Measurements from ENCODE around the gene PGLYRP2.
A peak's percentile ranks its signal among the peaks of the same experiment; 100 is the strongest.
"Not testable (repeated sequence)": the region's sequence is repeated elsewhere in the genome, so short reads cannot be mapped to it uniquely, and the experiment has no call there.

PGLYRP2 gene

DNA sequence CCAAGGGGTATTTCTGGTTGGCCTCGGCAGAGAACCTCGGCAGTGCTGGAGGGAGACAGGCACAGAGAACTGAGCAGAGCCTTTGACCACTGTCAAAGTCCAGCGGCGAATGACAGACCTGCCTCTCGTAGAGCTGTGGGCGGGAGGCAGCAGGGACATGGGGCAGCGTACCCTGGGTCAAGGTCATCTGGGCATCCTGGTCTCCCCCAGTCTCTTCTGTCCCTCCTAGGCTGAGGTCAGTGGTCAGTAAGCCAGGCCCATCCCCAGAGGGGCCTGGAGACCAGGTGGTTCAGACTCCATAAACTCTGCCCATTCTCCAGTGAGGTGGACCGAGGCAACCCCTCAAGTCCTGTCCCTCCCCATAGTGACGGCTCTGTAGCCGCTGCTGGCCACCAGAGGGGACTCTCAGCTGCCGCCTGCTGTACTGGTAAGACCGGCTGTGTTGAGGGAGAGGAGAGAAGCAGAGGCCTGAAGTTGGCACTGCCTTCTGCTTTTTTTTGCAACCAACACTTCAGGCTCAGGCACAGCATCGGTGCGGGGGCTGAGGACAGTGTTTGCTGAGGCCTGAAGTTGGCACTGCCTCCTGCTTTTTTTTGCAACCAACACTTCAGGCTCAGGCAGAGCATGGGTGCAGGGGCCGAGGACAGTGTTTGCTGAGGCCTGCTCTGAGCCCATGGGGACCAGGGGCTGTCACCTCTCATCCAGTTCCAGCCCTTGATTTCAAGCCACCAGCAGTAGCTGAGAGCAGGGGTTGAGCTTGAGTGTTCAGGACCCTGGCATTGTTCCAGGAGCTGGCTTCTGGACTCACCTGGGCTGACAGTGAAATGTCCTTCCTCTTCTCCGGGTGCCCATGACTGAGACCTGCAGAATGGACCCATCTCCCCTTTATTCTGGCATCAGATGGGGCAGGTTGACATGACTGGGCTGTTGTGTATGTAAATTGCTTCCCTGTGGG lies at the start of gene PGLYRP2:
PGLYRP2 (minus strand) TSS at position 111 of the 955 bp plus-strand sequence. CDS start 130 bp downstream, outside the sequence.
- Mint-ChIP-seq H3K36me3 (no peaks in the 10 kb centered on the region), H3K27me3 (no peaks in the 10 kb centered on the region), H3K9me3 (no peaks in the 10 kb centered on the region), H3K4me1 (peaks cover 8% of the 10 kb centered on the region), H3K27ac (peak within 1 kb of the TSS; percentile 38), H3K4me3 (no peak within 1 kb of the TSS)
- peak; percentile 39 for ATAC-seq

DNA sequence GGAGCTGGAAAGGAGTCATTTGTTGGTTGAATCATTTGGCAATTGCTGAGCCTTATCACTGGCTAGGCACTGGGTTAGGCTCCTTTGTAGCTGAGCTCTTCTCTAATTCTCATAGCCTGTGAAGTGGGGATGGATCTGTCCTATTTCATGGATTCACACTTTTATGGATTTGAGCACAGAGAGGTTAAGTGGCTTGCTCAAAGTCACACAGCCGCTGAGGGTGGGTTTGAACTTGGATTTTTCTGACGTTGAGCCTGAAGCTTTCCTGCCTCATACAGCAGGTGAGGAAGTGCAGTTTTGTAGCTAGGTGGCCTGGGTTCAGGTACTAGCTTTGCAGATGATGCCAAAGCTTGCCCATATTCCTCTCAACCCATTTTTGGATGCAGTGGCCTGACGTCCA lies 48.4 kb upstream of the PGLYRP2 start:
- Mint-ChIP-seq H3K36me3 (no peaks in the 10 kb centered on the region), H3K9me3 (peaks cover 11% of the 10 kb centered on the region), H3K4me3 (no peak overlapping the region), H3K27me3 (peaks cover 41% of the 10 kb centered on the region), H3K27ac (no peak overlapping the region), H3K4me1 (peaks cover 2% of the 10 kb centered on the region)
- no peak for ATAC-seq

GRCh38 chr19:15526408-15526807 lies 47.1 kb upstream of the PGLYRP2 start:
- Mint-ChIP-seq H3K27ac (no peak overlapping the region), H3K4me1 (no peaks in the 10 kb centered on the region), H3K27me3 (peaks cover 33% of the 10 kb centered on the region), H3K9me3 (peaks cover 11% of the 10 kb centered on the region), H3K36me3 (no peaks in the 10 kb centered on the region), H3K4me3 (no peak overlapping the region)
- no peak for ATAC-seq

- Mint-ChIP-seq H3K4me3 (no peak overlapping the region), H3K27ac (no peak overlapping the region), H3K27me3 (peaks cover 33% of the 10 kb centered on the region), H3K9me3 (peaks cover 9% of the 10 kb centered on the region), H3K36me3 (no peaks in the 10 kb centered on the region), H3K4me1 (no peaks in the 10 kb centered on the region)
- ATAC-seq, result no peak
Observed at GRCh38 chr19:15525291-15525690, 46.0 kb upstream of the PGLYRP2 start.

DNA sequence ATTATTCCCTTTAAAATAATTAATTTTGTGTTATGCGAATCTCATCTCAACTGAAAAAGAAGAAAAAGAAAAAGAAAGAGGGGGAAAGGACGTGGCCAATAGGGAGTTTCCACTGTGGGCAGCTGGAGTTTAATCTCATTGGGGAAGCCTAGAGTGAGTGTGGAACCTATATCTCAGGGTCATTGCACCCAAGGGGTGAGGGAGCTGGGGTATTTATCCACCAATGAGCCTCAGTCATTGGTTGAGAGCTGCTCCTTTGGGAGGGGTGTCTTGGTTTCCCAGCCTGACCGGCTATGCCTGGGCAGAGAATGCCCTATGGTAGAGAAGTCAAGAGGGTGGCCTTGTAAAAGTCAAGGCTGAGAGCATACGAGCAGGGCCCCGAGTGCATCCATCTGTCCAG lies 45.5 kb upstream of the PGLYRP2 start:
- Mint-ChIP-seq H3K9me3 (peaks cover 7% of the 10 kb centered on the region), H3K4me1 (no peaks in the 10 kb centered on the region), H3K36me3 (no peaks in the 10 kb centered on the region), H3K4me3 (no peak overlapping the region), H3K27me3 (peaks cover 35% of the 10 kb centered on the region), H3K27ac (no peak overlapping the region)
- no peak for ATAC-seq

- H3K27ac Mint-ChIP-seq, result no peak overlapping the region
- H3K27me3 Mint-ChIP-seq, result peaks cover 41% of the 10 kb centered on the region
- no peaks in the 10 kb centered on the region for H3K4me1 Mint-ChIP-seq
- peaks cover 5% of the 10 kb centered on the region for H3K9me3 Mint-ChIP-seq
- H3K4me3 Mint-ChIP-seq, result no peak overlapping the region
- H3K36me3 Mint-ChIP-seq, result peaks cover 6% of the 10 kb centered on the region
- ATAC-seq, result no peak
Observed at GRCh38 chr19:15519433-15519976, 40.2 kb upstream of the PGLYRP2 start.

DNA sequence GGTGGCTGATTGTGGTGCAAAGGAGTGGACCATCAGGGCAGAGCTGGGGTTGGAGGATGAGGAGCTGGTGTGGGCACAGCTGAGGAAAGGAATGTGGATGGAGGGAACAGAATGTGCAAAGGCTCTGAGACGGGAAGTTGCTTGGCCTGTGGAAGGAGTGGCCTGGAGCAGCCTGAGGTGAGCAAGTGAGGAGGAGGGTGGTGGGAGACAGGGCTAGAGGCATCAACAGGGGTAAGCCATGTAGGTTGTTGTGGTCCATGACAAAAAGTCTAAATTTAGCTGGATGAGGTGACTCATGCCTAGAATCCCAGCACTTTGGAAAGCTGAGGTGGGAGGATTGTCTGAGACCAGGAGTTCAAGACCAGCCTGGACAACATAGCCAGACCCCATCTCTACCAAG lies 38.5 kb upstream of the PGLYRP2 start:
- Mint-ChIP-seq H3K4me1 (no peaks in the 10 kb centered on the region), H3K27me3 (peaks cover 31% of the 10 kb centered on the region), H3K27ac (no peak overlapping the region), H3K36me3 (peaks cover 6% of the 10 kb centered on the region), H3K4me3 (no peak overlapping the region), H3K9me3 (peaks cover 3% of the 10 kb centered on the region)
- ATAC-seq, result no peak

- Mint-ChIP-seq H3K27ac (no peak overlapping the region), H3K4me3 (no peak overlapping the region), H3K36me3 (peaks cover 6% of the 10 kb centered on the region), H3K4me1 (no peaks in the 10 kb centered on the region), H3K27me3 (peaks cover 41% of the 10 kb centered on the region), H3K9me3 (peaks cover 3% of the 10 kb centered on the region)
- ATAC-seq, result no peak
Observed at GRCh38 chr19:15516363-15516762, 37.1 kb upstream of the PGLYRP2 start.

GRCh38 chr19:15515227-15515625 lies 35.9 kb upstream of the PGLYRP2 start:
- H3K27ac Mint-ChIP-seq, H3K36me3 Mint-ChIP-seq, H3K9me3 Mint-ChIP-seq, H3K4me3 Mint-ChIP-seq, ATAC-seq, H3K4me1 Mint-ChIP-seq: not testable (repeated sequence)
- H3K27me3 Mint-ChIP-seq, result peaks cover 48% of the 10 kb centered on the region

GRCh38 chr19:15511671-15512424 lies 32.5 kb upstream of the PGLYRP2 start:
- Mint-ChIP-seq H3K36me3 (no peaks in the 10 kb centered on the region), H3K27ac (no peak overlapping the region), H3K9me3 (no peaks in the 10 kb centered on the region), H3K27me3 (peaks cover 56% of the 10 kb centered on the region), H3K4me1 (peaks cover 13% of the 10 kb centered on the region), H3K4me3 (no peak overlapping the region)
- no peak for ATAC-seq

DNA sequence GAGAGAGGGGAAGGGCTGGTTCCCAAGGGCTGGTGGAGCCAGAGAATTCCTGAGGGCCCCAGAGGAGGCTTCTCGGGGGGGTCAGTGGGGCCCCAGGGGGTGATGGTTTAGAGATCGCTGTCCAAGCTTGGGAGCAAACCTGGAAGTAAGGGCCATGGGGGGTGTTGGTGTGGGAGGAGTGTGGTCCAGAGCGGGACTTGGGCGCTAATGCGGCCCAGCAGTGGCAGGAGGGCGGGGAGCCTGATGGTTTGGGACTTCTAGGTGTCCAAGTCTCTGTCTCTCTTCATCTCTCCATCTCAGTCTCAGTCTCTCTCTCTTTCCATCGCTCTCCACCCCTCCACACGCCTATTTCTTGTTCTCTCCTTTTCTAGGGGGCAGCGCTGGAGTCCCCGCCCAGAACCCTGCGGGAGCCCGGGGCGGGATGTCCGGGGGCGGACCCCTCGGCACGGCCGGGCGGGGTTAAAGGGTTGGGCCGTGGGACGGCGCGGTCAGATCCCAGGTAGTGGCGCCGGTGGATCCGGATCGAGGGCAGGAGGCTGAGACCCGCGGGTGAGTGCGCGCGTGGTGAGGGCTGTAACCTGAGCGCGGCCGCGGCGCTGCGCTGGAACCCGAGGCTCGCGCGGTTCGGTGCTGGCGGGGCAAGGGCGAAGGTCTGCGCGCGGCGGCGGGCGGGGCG lies 28.9 kb upstream of the PGLYRP2 start, which contains the start of gene CYP4F22:
CYP4F22 (plus strand) TSS at position 491 of the 676 bp plus-strand sequence. CDS start 16,812 bp downstream, outside the sequence.
- no peaks in the 10 kb centered on the region for H3K36me3 Mint-ChIP-seq
- H3K4me3 Mint-ChIP-seq, result peak within 1 kb of the TSS; percentile 21
- peaks cover 3% of the 10 kb centered on the region for H3K9me3 Mint-ChIP-seq
- peaks cover 79% of the 10 kb centered on the region for H3K27me3 Mint-ChIP-seq
- peak; percentile 34 for ATAC-seq
- peaks cover 13% of the 10 kb centered on the region for H3K4me1 Mint-ChIP-seq
- H3K27ac Mint-ChIP-seq, result no peak within 1 kb of the TSS

- Mint-ChIP-seq H3K4me1 (peaks cover 13% of the 10 kb centered on the region), H3K27ac (no peak overlapping the region), H3K4me3 (no peak overlapping the region), H3K27me3 (peaks cover 72% of the 10 kb centered on the region), H3K36me3 (no peaks in the 10 kb centered on the region), H3K9me3 (peaks cover 3% of the 10 kb centered on the region)
- no peak for ATAC-seq
Observed at GRCh38 chr19:15507068-15508034, 28.1 kb upstream of the PGLYRP2 start.

DNA sequence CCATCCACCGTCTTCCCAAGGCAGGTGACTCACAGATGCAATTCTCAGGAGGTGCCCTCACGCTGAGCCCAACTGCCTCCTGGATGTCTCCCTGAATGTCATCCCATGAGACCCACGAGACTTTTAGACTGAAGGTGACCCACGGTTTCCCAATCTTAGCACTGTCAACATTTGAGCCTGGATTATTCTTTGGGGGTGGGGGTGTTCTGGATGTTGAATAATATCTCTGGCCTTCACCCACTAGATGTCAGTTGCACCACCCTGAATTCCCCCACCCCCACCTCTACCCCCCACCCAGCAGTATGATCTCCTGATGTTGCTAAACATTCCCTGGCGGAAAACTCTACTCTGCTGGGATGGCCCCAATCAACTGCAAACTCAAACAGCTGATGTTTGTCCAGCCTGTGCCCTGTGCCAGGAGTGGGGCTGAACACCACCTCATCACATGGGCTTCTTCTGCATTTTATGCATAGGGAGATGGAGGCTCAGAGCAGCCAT lies 26.8 kb upstream of the PGLYRP2 start:
- H3K27ac Mint-ChIP-seq, result no peak overlapping the region
- peaks cover 65% of the 10 kb centered on the region for H3K27me3 Mint-ChIP-seq
- H3K4me1 Mint-ChIP-seq, result peaks cover 13% of the 10 kb centered on the region

GRCh38 chr19:15502264-15502663 lies 23.0 kb upstream of the PGLYRP2 start:
- Mint-ChIP-seq H3K9me3 (peaks cover 6% of the 10 kb centered on the region), H3K27me3 (peaks cover 62% of the 10 kb centered on the region), H3K36me3 (no peaks in the 10 kb centered on the region), H3K4me3 (no peak overlapping the region), H3K4me1 (no peaks in the 10 kb centered on the region), H3K27ac (no peak overlapping the region)
- ATAC-seq, result no peak

More for the DNA sequence above, 26.8 kb upstream of the PGLYRP2 start:
- Mint-ChIP-seq H3K9me3 (peaks cover 3% of the 10 kb centered on the region), H3K36me3 (no peaks in the 10 kb centered on the region), H3K4me3 (no peak overlapping the region)
- ATAC-seq, result no peak
